Stimulated activated CD4-positive, alpha-beta T cell treated with anti-CD3 and anti-CD28 coated beads, TNF-alpha, amount 100 ng/mL, for 24 hours (primary cell): ENCODE results near the gene TCF23.
"Not testable (repeated sequence)": the region's sequence is repeated elsewhere in the genome, so short reads cannot be mapped to it uniquely, and the experiment has no call there.

Experiments used
- DNase-seq, 3 experiments: peaks; one replicate each; pipeline ENCODE4 v3.0.0-alpha.2; 2020; ENCODE audit warnings: low read depth in 3 of 3

The TCF23 gene

DNA sequence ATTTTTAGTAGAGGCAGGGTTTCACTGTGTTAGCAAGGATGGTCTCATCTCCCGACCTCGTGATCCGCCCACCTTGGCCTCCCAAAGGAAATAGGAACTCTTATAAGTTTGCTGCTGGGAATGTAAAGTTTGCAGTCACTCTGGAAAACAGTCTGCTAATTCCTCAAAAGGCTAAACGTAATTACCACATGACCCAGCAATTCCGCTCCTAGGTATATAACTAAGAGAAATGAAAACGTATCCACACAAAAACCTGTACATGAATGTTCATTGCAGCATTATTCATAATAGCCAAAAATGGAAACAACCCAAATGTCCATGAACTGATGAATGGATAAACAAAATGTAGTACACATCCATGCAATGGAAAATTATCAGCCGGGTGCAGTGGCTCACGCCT, 41.2 kb downstream of the TCF23 start:
- no peak for DNase-seq

DNA sequence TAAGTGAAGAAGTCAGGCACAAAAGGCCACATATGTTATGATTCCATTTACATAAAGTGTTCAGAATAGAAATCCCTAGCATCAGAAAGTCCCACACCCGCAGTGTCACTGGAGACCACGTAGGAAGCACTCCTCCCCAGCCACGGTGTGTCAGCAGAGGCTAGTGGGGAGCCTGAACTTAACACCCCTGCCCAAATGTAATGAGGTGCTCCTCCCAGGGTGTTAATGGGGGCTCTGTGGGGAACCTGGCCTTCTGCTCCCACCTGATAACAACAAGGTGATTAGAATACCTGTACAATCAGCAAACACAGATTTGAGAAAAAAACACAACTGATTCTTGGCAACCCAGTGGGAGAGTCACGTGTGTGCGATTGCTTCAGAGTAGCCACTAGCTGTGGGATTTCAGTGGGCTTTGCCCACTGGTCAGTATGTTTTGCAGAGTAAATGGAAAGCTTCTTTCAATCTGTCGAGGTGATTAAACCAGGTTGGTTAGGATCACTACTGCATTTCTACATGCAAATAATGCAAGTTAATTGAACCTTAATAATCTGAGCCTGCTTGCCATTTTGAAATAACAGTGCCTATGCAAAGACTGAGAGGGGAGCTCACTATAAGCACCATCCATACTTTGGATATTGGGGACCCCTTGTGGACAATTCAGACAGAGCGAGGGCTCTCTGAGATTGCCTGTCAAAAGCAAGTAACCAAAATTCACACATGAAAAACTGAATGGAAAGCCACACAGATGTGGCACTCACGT, 42.4 kb downstream of the TCF23 start:
- peak in 2 of 3 experiments; percentile 13 to 35 for DNase-seq

DNA sequence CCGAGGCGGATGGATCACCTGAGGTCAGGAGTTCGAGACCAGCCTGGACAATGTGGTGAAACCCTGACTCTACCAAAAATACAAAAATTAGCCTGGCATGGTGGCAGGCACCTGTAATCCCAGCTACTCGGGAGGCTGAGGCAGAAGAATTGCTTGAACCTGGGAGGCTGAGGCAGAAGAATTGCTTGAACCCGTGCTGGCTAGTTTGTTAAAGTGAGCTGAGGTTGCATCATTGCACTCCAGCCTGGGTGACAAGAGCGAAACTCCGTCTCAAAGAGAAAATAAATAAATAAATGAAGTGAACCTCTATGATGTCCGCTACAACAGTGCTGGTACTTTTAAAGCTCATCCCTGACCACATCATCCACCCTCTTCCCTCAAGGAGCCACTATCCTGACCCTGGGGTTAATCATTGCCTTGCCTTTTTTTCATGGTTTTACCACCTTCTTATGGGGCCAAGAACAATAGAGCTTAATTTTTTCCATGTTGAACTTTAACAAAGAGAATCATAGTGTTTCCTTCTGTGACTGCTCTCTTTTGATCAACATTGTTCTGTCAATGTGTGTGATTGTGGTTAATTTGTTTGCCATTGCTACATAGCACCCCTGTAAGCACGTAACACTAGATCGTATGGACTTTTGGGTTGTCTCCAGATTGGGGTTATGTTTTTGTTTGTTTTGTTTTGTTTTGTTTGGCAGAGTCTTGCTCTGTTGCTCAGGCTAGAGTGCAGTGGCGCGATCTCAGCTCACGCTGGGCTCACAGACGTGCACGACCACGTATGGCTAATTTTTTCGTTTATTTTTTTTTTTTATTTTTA, 45.9 kb downstream of the TCF23 start:
- DNase-seq, result no peak

DNA sequence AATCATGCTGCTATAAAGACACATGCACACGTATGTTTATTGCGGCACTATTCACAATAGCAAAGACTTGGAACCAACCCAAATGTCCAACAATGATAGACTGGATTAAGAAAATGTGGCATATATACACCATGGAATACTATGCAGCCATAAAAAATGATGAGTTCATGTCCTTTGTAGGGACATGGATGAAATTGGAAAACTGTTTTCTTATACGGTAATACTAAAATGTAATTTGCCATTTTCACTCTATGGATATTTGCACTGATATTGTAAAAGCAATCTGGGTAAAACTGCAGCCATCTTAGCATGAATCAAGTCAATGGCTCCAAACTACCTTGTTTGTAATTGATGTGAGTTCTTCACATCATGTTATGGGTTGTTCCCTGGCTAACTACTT, 47.0 kb downstream of the TCF23 start:
- not testable (repeated sequence) for DNase-seq

DNA sequence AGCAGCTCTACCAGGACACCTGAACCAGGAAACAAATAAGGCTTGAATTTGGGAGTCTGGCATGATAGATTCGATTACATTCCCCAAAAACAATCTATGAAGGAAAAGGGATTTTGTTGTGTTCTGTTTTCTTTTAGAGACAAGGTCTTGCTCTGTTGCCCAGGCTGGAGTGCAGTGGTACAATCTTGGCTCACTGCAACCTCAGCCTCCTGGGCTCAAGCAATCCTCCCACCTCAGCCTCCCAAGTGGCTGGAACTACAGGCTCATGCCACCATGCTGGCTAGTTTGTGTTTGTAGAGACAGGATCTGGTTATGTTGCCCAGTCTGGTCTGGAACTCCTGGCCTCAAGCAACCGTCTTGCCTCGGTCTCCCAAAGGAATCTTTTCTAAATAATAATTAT, 49.3 kb downstream of the TCF23 start:
- DNase-seq, result not testable (repeated sequence)

DNA sequence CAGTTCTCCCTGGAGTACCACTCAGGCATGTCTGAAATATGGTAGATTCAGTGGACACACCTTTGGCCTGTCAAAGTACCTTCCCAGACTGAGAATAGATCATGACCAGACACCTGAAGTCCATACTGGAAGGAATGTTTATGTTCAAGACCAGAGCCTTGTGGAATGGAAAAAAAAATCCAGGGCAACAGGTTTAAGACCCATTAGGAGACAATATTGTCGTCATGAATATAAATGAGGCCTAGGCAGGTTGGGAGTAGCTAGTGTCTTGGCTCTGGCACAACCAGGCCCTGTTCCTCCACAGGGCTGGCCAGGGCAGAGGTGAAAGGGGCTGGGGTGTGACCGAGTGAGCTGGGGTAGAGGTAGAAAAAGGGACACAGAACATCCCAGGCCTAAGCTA, 49.8 kb downstream of the TCF23 start:
- DNase-seq, result no peak

DNA sequence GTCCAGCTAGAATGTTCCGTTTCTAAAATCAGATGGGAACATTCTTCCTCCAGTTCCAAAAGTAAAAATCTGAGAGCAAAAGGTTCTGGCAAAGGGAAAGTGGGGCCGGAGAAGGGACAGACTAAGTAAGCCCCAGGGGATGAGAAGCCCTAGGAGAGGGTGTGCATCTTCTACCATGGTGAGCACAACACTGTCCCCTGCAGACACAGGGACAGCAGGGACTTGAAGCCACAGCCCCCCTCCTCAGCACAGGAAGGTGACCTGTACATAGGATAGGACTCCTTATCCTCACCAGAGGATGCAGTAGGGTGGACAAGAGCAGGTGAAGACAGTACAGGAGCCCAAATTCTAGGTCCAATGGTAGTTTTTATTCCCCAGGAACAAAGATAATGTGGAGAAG, 50.4 kb downstream of the TCF23 start:
- no peak for DNase-seq

GRCh38 chr2:27201675-27202074, 52.9 kb downstream of the TCF23 start:
- no peak for DNase-seq

- DNase-seq, result no peak
Observed at GRCh38 chr2:27202854-27203253, 54.0 kb downstream of the TCF23 start.

GRCh38 chr2:27203741-27204140, 54.9 kb downstream of the TCF23 start:
- DNase-seq, result no peak

GRCh38 chr2:27204566-27204965, 55.8 kb downstream of the TCF23 start:
- no peak for DNase-seq

DNA sequence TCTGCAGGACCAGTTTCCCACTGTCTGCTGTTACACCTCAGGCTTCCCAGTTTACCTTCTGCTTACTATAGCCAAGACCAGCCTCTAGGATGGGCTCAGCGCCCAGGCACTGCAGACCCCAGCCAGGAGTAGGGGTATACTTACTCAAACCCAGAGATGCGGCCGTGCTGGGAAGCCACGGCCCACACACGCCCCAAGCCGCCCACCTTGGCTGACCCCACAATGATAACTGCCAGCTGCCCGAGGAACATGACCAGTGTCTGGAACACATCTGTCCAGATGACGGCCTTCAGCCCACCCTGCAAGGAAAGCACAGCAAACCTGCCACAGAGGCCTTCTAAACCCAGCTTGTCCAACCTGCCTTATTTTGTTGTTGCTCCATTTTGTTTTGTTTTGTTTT, 56.4 kb downstream of the TCF23 start:
- no peak for DNase-seq

DNA sequence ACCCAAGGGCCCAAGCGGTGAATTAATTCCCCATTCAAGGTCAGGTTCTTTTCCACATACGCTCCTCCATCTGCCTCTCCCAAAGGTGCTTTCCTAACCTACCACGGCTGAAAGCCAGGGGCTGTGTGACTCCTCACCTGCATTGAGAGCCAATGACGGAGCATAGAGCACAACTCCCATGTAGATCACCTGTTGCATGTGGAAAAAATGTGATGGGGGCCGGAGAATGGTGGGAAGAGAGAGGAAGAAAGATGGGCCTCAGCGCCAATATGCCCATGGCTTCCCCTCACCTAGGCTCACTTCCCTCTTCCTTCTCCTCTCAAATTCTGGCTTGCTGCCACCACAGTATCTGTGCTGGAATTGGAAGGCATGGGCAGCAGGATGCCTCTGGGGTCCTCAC, 57.5 kb downstream of the TCF23 start:
- DNase-seq, result no peak
